Fibroblast of skin of right biceps (primary cell): ENCODE results near the gene GRHL3.
A peak's percentile ranks its signal among the peaks of the same experiment; 100 is the strongest.

Source experiments
- DNase-seq: peaks from one replicate; pipeline ENCODE4 v3.0.0-alpha.2; 2013

The GRHL3 gene

DNA sequence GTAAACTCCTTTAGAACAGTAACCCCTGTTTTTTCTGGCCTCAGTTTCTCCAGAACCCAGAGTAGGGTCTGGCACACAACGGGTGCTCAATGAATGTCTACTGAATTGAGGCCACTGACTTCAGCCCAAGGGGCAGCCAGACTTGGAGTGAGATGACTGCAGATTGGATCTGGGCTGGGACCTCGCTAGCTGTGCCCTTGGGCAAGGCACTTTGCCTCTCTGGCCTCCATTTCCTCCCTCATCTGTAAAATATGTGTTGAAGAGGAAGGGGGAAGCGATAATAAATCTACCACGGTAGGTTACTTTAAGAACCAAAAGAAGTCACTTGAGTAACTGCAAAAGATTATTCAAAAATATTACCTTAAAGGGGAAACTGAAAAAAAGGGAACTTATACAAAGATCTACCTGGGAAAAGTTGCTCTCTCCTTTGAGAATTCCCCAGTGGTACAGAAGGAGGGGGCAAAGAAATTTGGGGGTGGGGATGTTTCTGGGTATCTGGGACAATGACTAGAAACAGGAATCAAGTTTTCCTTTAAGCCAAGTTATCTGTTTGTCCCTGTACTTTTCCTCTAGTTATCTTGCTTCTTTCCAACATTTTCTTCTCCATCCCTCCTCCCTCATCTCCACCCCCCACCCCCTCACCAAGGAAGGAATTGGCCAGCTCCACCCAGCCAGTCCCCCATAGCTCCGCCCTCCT, 394 bp upstream of the GRHL3 start:
- no peak for DNase-seq

DNA sequence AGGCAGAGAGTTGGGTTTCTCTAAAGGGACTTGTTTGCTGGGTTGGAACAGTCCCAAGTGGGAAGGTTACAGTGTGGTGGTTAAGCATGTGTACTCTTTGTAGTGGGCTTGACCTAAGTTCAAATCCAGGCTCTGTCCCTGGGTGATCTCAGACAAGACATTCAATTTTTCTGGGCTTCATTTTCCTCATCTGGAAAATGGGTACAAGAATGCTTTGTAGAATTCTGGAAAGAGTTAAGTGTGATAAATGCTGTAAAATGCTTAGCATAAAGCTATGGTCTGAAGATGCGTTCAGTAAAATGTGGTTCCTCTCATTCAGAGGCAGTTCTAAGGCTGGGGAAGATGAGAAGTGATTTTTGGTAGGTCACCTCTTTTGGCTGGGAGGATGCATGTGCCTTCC, 805 bp downstream of the GRHL3 start:
- DNase-seq, result no peak

DNA sequence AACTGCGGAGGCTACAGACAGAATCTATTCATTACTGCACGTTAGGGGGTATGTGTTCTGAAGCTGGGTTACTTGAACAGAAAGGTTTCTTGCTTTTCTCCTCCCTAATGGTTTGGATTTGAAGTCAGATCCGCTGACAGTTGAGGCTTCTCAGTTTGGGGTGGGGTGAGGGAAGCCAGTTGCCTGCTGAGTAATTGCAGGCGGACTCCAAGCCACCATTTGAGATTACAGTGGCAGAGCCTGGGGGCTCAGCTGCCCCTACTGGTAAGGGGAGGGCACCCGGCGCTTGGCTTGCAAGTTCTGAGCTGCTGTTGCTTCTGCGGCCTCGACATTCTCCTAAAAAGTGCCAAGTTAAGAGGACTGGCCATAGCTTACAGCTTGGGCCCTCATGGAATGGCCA, 2.0 kb downstream of the GRHL3 start:
- no peak for DNase-seq

DNA sequence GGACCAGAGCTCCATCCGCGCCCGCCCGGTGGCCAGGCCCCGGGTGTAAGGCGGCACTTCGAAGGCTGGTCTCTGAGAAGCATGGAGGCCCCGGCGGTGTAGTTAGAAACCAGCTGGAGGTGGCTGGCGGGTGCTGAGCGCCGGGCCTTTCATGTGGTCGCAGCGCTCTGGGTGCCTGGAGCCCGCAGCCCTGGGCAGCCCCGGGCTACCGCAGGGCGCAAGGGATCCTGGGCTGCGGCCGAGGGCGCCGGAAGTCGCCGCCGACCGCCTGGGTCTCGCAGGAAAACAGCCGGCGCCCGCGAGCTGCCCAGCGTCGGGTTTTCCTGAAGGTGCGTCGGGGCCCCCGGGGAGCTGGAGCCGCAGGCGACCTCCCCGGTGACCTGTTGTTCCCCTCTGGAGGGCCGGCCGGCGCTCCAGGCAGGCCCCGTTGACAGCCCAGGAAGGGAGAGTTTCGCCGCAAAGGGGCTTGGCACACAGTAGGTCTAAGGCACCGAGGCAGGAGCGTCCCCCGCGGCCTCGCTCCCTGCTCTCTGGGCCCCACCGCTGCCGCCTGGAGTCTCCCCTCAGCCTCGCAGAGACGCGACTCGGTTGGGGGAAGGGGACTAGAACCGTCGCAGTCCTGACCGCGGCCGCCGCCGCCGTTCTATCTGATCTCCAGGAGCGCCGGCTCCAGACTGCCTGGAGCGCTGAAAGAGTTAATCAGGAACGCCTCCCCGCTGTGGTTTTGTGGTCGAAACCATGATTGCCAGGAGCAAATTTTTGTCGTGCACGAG, 2.7 kb downstream of the GRHL3 start:
- DNase-seq, result peak; percentile 96

DNA sequence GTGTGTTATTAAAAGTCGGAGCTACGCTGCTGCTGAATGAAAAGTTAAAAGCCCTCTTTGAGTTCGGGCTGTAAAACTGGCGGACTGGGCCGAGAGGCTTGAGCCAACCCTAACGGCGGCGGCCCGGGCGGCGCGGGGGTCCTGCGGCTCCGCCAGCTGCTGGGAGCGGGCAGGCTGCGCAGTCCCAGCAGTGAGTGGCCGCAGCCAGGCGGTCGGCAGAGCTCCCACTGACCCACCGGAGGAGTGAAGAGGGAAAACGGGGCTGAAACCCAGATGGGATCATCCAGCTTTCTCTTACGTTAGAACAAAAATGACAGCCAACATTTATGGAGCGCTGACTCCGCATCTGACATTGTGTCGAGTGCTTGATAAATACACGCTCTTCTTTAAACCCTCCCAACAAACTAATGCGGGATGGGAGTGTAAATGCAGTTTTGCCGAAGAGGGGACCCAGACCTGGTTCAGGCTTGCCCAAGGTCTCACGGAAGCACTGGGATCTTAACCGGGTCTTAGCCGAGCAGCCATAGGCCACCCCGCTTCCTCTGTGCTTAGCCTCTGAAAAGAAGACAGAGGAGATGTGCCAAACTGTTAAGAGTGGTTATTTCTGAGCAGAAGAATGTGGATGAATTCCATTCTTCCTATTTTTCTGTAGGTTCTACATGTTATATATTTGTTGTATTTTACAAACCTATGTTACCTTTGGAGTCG, 3.5 kb downstream of the GRHL3 start:
- DNase-seq, result peak; percentile 38

DNA sequence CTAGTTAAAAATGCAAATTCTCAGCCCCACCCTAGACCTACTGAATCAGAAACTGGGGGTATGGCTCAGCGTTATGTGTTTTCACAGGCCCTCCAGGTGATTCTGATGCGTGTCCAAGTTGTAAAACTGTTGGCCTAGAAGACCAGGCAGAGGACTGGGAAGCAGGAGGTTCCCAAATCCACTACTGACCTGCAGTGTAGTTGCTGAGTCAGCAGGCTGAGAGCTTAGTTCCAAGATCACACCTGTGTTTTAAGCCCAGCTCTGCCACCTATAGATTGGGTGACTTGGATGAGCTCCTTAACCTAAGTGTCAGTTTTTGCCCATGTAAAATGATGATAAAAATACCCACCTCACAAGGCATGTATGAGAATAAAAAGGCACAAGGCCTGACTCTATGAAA, 4.1 kb downstream of the GRHL3 start:
- no peak for DNase-seq

DNA sequence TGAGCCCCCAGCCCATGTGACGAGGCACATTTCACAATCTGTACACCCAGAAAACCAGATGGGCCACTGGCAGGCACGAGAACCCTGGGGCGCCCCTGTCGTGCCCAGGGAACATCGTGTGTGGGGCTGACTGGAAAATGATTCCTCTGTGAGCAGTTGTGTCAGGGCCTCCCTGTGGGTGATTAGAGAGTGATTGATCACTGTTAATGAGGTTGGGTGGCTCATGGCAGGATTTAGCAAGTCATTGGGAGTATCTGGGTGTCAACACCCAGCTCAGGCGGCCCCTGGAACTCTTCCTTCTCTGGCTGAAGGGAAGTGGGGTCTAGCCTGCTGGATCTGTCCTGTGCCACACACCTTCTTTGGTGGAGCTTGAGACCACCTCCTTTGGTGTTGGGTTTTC, 5.7 kb downstream of the GRHL3 start:
- no peak for DNase-seq

DNA sequence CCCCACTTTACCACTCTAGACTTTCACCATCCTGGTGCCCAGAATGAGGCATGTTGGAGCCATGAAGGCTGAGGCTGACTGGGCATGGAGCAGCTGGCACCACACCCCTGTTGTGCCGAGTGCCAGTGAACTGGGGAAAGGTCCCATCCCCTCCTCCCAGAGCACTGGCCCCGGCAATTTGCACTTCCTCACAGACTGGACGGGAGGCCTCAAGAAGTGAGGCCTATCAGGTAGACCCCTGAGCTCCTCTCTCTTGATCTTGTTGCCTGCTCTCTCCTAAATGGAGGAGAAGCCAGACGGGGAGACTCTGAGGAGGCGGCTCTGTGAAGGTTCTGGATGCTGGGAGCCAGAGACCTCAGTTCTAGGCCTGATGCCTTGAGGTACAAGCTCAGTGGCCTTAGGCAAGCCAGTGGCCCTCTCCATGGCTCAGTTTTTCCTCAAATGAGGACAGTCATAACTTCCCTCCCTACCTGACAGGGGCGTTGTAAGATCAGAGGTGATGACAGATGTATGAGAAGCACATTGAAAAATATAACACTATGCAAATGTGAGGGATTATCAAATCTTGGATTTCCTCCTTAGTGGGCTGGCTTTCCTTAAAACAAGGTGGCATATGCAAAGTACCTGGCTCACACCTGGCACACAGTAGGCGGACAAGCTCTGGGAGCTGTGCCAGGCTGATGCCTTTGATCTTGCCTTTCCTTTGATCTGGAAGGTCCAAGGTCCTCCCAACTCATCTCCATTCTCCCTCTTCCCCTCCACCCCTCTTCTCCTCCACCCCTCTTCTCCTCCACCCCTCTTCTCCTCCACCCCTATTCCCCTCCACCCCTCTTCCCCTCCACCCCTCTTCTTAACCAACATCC, 6.7 kb downstream of the GRHL3 start:
- no peak for DNase-seq

DNA sequence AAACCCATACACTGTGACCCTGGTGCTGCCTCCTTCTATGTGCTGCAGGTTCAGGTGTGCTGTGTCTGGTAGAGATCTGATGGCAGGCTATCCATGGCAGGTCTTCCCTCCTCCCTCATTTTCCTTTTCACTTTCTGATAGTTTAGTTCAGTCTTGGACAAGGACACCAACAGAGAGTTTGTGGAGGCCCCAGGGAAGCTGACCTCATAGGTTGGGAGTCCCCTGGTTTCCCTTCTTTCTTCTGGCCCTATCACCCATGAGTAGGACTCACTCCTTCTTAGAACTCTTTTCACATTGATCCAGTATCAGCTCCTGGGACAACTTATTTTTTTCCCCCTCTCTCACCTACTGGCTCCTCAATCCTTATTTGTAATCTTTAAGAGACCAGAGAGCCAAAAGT, 8.3 kb downstream of the GRHL3 start:
- DNase-seq, result no peak

DNA sequence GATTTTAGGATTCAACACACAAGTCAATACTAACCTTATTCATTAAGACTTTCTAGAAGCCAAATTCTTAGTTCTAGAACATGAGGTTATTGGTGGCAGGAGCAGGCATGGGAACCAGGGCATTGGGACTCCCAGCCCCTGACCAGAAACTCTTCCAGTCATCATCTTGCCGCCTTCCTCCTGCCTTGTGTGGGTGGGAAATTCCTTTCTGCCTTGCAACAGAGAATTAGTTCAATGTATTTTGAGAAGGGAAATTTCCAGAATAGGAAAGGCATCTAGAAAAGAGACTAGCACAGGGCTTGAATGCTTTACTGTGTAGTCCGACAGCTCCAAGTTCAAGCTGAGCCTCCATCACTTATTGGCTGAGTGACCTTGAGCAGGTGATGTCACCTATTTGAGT, 8.7 kb downstream of the GRHL3 start:
- DNase-seq, result peak; percentile 42

DNA sequence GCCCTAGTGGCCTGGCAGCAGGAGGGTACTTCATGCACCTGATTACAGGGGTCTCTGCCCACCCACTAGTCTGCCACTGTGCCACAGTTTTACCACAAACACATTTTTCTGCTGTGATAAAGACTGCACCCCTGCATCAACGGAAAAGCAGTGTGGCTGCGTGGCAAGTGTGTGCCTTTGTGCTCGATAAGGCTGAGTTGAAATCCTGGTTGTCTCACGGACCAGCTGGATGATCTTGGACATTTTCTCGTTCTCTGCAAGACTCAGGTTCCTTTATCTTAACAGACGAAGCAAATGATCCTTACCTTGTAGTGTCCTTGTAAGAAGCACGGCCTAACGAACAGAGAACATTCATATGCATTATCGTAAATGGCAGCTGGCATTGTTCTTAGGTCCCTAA, 10.2 kb downstream of the GRHL3 start:
- DNase-seq, result no peak

DNA sequence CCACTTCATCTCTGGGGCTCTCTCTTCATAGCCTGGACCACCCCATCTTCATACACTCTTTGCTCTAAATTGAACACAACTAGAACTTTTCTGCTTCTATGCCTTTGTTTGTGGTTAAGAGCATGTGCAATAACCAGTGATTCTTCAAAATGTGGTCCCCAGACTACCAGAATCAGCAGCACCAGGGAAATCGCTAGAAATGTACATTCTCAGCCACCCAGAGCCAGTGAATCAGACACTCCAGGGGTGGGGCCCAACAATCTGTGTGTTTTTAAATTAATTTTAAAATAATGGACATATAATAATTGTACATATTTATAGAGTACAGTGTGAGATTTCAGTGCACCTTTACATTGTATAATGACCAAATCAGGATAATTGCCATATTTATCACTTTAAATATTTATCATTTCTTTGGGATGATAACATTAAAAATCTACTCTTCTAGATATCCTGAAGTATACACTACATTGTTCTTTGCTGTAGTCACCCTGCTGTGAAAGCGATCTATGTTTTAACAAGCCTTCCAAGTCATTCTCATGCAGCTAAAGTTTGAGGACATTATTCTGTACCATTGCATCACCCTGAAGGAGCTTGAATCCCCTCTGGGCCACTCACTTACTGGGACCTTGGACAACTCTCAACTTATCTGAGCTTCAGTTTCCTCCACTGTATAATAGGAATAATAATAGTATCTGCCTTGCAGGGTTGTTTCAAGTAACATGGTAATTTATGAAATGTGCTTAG, 10.8 kb downstream of the GRHL3 start:
- peak; percentile 84 for DNase-seq

DNA sequence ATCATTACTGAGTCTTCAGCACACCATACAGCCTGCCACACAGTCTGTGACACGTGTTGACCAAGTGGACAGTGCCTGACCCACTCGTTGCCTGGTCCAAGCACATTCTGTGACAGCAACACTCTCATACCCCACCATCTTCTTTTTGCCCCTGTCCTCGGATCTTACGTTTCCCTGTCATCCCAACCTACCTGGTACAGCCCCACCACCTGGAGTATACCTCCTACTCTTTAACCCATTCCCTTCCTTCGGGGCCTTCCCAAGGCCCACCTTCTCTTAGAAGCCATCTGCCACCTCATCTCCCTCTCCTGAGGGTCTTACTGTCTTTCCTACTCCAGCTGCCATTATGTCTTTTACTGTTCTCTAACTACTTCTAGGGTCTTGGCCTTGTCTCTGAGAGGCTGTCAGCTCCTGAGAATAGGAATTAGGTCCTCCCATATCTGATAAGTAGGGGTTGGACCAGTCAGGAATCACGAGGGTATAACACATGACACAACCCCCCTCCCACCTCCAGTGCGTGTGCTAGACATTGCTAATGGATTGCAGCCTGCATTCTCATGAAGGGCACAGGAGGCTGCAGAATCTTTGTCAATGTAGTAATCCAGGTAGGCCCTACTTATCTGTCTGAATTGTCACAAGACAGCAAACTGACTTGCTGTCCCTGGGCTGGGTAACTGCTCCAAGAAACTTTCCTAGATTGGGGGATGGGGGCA, 13.0 kb downstream of the GRHL3 start:
- DNase-seq, result no peak

DNA sequence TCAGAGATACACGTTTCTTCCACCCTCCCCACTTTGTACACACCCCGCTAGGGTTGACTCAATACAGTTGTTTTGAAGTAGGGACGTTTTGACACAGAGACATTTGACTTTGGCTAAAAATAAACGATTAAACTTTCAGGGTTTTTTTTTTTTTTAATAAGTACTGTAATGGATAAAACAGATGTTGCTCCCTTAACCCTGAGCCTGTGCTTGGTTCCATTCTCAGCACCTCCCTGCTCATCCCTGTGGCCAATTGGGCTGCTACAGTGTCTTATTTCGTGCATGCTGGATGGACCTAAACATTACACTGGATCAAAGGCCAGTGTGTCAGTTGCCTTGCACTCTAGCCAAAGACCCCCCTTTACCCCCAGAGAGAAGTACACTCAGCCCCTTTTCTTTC, 16.9 kb downstream of the GRHL3 start:
- DNase-seq, result no peak

DNA sequence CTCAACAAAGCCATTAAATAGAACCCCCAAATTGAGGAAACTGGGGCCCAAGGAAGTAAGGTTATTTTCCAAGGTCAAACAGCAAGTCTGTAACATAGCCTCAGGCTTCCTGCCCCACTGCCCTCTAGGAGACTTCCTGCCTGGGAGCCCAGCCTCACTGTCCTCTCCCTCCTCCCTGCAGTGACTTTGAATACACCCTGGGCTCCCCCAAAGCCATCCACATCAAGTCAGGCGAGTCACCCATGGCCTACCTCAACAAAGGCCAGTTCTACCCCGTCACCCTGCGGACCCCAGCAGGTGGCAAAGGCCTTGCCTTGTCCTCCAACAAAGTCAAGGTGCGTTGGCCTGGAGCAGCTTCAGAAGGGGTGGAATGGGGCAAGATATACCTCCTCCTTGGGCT, 18.3 kb downstream of the GRHL3 start:
- DNase-seq, result no peak

DNA sequence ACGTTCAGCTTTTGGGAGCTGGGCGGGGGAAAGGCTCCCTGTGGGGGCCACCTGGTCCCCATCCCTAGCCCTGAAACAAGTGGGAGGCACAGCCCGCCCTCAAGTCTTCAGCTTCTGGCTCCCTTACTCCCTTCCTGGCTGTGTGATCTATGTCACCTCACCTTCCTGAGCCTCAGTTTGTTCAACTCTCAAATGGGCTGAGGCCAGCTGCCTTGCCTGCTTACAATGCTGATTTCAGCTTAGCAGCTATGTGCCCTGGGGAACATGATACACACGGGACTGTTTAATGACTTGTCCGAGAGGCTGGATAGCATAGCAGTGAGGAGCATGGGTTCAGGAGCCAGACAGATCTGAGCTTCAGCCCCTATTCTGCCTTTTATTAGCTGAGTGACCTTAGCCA, 19.3 kb downstream of the GRHL3 start:
- DNase-seq, result no peak

DNA sequence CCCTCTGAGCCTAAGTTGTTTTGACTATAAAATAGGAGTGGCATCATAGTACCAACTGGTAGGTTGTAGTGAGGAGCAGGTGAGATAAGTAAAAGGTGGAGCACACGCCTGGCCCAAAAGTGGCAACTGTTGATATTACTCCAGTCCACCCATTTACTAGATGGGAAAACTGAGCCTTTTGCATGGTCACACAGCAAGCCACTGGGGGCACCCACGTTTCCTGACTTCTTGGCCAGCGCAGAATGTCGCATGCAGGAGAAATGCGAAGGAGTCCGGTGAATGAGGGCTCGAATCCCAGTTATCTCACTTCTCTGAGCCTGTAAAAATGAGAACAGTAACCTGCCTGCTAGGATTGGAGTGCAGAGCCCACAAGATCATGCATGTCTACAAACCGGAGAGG, 20.8 kb downstream of the GRHL3 start:
- no peak for DNase-seq

DNA sequence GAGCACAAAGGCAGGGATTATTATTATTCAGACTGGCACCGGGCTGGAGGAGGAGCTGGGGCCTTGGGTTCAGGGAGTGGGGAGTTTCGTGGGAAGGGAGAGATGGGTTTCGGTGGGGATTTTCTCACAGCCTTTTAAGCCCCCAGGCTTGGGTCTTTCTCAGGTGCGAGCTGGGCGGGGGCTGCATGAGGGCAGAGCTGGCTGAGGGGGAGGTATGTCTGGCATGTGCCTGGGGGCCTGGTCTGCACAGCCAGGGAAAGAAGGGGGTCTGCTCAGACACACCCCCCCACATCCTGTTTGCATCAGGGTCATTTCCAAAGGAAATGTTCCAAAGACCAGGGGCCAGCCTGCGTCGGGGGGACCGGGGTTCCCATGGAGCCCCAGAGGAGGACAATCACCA, 21.6 kb downstream of the GRHL3 start:
- no peak for DNase-seq

DNA sequence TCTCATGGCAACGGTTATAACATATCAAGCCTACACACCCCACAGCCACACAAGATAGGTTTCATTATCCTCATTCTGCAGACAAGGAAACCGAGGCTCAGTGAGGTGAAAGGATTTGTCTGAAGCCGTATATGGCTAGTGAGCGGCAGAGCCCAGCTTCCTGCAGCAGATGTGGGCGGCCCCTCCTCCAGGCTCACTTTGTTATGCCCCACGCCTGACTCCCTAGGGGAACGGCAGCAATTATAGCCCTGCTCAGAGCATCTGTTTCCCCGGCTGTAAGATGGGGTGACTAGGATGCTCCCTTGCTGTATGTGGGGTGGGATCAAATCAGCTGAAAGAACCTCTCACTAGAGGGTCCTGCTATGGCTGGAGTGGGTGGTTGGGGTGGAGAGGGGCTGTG, 22.1 kb downstream of the GRHL3 start:
- DNase-seq, result peak; percentile 35

DNA sequence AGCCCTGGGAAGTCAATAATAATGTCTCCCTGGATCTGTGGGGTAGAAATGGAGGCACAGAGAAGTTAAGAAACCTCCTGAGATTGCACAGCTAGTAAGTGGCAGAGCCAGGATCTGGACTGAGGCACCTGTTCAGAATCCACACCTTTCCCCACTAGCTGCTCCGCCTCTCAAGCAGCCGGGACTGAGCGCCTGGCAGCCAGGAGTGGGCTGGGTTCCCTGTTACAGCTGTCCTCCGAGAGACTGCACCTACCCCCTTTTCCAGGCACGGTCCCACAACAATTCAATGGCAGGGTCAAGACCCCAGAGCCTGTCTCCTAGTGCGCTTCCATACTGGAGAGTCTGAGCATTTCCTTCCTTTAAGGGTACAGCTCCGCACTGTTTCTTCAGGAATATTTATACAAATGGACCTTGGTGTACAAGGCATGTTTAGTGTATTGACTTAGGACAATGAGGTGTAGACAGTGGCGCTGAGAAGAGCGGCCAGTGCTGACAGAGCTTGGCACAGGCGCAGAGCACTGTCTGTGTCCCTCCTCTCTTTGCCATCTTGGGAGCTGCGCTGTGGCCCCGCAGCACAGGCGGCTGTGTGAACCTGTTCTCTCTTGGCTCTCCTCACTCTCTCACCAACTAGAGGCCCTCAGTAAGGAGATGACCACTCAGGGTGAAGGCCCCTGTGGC, 24.4 kb downstream of the GRHL3 start:
- no peak for DNase-seq

DNA sequence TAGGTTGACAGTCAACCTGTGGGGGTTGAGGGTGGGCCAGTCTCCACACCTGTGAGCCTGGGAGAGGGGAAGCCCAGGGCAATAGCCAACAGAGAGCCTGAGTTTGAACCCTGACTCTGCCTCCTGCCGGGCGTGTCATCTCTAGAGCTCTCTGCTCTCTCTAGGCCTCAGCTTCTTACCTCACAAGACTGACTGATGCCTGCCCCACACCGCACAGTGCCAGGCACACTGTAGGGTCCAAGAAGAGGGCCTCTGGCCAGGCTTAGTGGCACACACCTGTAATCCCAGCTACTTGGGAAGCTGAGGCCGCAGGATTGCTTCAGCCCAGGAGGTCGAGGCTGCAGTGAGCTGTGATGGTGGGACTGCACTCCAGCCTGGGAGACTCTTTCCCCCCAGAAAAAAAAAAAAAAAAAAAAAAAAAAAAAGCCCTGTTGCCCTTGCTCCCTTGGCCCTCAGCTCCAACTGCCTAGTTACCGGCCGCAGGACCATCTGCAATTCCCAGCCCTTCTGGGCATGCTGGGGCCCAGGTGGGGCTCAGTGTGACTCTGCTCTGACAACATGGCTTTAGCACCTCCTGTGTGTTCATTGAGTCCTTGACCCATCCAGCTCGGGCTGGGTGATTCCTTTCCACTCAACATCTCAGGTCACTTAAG, 25.1 kb downstream of the GRHL3 start:
- no peak for DNase-seq
